GM18907 (cell line): ENCODE data around the gene NID2.

Source experiments
- ATAC-seq: cut with Tn5 transposase; IDR thresholded peaks from one replicate; pipeline ENCODE4 v1.9.1; 2021; ENCODE audit warnings: mild to moderate bottlenecking, moderate library complexity; ENCODE audit not compliant: unreplicated experiment

Gene NID2

DNA sequence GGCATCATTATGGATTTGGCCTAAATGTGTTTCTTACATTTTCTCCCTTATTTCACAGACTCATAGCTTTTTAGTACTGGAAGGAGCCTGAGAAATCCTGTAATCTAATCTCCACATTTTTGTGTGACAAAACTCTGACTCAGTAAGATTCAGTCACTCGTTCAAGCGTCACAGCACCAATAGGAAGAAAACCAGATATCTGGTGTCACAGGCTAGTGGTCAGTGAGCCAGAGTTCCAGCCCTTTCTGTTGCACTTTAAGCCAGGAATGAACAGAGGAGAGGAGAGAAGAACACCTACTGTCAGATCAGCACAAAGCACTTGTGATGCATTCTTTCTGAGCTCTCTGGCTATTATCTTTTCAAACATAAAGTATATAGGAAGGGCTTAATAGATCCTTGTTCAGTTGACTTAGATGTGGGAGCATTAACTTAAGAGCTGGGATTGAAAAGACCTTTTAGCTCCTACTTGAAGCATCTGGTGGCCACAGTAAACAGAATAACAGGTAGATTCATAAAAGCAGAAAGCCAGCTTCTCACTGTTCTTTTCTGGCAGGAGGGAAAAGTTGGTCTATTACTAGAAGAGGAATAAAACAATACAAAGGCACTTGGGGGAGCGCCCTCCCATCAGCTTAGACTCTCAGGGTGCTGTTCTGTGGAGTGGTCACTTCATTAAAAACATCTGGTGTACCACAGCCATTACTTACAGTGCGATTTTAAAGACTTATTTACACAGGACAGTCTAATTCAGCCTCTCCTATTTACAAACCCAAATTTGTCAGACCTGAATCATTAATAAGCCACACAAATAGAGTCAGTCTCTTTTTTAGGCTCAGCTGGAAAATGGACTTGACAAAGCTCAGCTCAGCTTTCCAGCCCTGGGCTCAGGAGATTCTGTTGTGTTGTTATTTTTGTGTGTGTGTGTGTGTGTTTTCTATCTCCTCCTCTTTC, 12.2 kb upstream of the NID2 start:
- no peak for ATAC-seq

DNA sequence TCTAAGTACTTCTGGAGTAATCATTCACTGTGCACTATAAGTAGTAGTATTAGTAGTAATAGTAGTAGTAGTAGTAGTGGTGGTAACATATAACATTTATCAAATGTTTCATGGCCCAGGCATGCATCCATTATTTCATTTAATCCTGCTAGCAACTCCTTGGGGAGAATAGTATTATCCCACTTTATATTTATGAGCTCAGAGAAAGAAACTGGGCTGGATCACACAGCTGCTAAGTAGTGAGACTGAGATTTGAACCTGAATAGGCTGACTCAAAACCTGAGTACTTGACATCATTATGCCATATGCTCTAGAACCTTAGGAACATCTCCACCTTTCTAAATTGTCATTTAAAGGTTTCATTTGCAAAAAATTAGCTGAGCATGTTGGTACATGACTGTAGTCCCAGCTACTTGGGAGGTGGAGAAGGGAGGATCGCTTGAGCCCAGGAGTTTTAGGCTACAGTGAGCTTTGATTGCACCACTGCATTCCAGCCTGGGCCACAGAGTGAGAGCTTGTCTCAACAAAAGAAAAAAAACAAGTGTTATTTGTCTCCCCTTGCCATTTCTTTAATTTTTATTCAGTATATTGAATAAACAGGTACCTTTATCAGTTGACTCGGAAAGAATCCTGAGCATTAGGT, 11.4 kb upstream of the NID2 start:
- no peak for ATAC-seq

DNA sequence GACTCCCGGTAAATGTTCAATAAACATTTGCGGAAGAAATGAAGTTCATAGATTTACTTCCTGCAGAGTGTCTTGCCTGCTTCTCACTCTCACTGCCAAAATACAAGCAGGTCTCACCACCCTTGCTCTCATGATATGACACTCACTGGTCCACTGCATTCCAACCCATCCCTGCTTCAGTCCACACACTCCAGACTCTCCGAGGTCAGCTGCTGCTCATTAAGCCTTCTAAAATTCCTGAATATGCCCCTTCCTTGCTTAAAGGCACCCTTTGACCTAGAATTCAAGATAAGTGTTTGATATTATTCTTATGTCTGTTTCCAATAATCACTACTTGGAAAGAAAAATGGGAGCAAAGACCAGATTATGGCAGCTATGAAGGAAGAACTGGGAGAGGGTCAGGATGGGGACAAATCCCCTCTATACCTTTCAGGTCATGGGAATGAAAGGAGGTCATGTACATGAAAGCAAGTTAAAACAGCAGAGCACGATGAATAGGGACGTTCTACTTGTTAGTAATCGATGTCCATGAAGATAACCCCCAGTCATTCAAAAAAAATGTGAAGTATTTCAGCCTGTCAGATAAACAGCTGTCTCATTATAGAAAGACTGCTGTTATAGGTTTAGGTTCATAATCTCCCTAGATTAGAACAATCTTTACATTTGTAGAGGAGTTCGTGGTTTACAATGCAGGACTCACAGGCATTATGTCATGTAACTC, 10.5 kb upstream of the NID2 start:
- no peak for ATAC-seq

DNA sequence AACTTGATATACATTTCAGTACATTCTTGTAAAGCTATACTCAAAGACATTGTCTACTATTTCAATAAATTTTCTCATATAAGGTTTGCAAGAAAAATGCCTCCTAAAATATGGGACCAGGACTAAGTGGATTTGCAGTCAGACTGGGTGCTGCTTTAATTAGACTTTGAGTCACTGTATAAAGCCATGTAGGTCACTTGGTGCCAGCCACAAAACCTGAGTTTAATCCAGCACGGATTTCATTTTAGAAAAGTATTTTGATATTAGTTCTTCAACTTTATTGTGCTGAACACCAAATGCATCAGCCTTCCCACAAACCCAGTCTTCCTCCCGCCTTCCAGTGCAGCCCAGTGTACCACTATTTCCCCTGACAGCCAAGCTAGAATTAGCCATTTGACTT, 9.9 kb upstream of the NID2 start:
- ATAC-seq = no peak

GRCh38 chr14:52078095-52078531, 9.3 kb upstream of the NID2 start:
- ATAC-seq = no peak

- no peak for ATAC-seq
These were observed 8.6 kb upstream of the NID2 start for GRCh38 chr14:52077256-52077979.

DNA sequence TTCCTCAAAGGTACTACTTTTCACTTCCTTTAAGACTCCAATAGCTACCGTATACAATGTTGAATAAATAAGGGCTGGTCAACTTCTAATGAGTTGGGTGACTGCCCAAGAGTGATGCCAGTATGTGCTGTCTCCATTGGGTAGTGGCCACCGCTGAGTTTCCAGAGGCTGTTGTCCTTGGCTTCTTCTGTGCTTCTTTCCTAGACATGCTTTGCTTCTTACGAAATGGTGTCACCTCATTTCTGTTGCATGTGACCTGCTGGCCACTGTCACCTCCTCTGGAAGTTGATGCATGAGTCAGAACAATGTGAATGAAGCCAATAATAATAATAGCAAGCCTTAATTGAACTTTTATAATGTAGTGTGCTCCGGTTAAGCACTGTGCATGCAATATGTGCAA, 7.5 kb upstream of the NID2 start:
- no peak for ATAC-seq

GRCh38 chr14:52075371-52075770, 6.5 kb upstream of the NID2 start:
- ATAC-seq = no peak

- no peak for ATAC-seq
These were observed 4.4 kb upstream of the NID2 start for GRCh38 chr14:52073251-52073650.

DNA sequence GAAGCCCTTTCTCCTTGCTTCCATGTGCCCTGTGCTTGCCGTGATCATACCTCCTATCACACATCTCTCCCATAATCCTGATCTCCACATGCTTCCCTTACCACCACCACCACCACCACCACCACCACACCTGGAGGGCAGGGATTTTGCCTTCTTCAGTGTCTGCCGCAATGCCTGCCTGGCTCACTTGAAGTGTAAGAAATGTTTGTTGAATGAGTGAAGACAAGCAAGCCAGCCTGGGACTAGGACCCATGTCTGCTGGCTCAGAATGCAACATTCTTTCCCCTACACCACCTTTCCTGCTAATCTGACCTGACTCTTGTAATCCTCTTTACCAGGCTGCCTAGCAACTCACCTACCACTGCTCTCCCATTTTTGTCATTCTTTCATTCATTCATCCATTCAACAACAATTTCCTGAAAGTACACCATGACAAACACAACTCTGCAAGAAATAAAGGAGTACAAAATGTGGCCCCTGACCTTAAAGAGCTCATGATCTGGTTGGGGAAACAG, 3.5 kb upstream of the NID2 start:
- no peak for ATAC-seq

DNA sequence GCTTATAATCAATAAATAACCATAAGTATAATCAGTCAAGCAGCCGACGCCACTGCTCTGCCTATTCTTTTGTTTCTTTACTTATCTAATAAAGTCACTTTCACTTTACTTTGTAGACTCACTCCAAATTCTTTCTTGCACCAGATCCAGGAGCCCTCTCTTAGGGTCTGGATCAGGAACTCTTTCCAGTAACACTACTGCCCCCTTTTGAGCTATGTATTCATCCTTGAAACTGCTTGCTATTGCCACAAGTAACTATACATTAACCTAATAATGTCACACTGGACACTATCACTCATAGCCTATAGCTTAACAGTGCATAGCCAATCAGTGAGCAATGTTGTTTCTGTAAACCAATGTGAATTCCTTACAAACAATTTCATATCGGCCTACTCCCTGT, 2.8 kb upstream of the NID2 start:
- no peak for ATAC-seq

DNA sequence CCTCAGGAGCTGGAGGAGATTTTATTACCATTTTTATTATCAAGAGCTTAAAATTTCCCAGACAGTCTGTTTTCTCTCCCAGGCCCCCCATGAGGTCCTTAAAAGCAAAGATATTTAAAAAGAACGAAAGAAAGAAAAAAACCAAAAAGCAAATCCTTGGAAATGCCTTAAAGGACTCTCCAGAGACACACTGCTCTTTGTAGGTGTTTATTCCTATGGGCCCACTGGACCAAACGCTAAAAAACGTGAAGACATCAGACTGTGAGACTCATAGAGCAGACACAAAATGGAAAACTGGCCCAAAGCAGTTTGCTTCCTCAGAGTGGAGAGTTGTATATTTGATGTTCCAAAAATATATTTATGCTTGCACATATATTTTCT, 1.2 kb upstream of the NID2 start:
- no peak for ATAC-seq

DNA sequence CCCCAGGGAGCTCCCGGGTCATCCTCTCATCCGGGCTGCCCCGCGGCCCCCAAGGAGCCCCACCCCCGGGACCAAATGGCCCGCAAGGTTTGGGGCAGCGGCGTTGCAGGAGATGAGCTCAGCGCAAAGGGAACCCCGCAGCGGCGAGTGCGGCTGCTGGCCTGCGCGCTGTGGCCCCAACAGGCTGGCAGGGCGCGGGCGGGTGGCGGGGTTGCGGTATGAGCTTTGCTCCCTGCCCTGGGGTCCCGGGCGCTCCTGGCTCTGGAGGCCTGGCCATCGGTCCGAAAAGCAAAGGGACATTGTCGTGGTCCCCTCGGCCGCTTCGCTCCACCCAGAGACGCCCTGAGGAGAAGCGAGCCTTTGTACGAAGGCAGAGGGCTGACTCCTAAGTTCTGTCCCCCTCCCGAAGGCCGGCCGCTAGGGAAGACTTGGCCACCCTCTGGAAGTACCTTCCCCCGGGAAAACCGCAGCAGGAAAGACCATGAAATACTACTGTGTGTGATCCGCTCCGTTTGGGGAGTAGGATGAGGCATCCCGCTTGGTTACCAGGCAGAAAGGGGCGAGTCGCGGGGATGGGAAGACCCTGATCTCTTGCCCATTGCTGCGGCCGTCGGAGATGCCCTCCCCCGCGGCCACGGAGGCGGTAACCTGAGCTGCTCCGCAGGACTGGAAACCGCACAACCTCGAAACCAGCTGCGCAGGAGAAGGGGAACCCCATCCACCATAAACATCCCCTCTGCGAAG, 620 bp upstream of the NID2 start:
- ATAC-seq = peak; percentile 31

- ATAC-seq = no peak
These were observed 815 bp downstream of the NID2 start for GRCh38 chr14:52067873-52068614.

GRCh38 chr14:52064174-52064573, 4.7 kb downstream of the NID2 start:
- ATAC-seq = no peak

DNA sequence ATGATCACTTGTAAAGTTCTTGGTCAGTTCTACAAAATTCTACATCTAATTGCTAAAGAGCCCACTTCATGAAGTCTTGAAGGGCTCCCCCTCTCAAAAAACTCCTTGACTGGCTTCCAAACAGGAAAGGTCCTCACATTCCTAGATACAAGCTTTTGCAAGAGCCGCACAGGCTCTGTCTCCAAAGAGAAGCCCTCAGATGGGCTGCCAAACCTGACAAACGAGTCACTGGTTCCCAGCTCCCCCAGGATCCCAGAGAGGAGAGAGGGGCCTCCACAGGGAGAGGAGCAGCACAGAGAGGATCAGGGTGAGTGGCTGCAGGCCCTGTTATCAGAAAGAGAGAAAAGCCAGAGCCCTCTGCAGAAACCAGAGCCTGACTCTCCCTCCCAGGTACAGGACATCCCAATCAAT, 5.8 kb downstream of the NID2 start:
- ATAC-seq = no peak

DNA sequence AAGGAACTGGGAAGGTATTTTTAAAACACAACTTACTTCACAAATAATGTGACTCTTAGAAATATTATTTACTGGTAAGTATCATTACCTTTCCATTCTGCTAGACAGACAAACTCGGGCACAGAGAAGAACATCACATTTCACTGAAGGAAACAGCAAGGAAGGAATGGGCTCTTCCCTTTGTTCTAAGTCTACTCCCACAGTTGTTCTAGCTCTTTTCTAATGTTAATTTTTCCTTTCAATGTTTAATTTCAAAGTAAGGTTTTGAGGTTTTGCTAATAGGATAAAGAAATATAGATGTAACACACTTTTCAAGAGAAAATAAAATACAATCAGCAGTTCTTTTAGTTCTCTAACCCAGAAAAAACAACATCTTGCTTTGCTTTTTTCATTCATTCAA, 7.0 kb downstream of the NID2 start:
- ATAC-seq = no peak

DNA sequence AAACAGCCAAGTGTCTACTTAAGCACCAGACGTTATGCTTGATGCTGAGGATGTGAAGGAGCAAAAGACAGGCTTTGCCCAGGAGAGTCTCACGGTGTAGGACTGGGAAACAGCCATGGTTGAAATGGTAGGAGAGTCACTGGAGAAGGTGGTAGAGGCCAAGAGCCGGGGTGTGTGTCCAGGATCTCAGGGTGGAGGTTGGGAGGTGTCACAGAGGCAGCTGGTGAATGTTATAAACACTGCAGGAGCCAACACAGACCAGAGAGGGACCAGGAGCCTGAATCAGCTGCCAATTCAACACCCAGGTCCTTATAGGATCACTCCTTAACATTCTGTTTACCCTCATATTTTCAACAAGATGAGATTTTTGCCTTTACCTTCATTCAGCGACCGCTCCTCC, 7.5 kb downstream of the NID2 start:
- no peak for ATAC-seq

DNA sequence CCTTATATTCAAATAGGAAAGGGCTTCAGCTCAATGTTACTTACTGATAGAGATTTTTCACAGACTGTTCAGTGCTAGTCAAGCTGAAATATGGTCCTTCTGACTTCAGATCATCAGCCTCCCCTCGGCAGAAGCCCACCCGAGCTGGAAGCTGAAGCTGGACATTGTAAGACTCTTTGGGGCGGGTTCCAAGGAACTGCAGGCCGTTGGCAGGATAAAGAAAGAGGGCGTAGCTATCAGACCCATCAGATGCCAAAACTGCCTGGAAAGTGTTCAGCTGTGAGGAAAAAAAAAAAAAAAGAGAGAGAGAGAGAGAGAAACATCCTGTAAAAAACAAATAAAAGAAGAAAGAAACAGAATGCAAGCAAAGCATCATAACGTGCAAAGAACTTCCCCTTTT, 8.8 kb downstream of the NID2 start:
- no peak for ATAC-seq
